GM12892 (cell line): ENCODE data around the gene ARHGAP40.

Source experiments
- POLR2A ChIP-seq: IDR thresholded peaks from 2 replicates; pipeline ENCODE4 v1.6.1; 2011; ENCODE audit warnings: low read depth, low read length, control low read depth
- POLR2AphosphoS5 ChIP-seq: IDR thresholded peaks from 2 replicates; pipeline ENCODE4 v1.6.1; 2011; ENCODE audit warnings: low read depth, low read length, control low read depth
- TAF1 ChIP-seq: IDR thresholded peaks from 2 replicates; pipeline ENCODE4 v1.6.1; 2011; ENCODE audit warnings: low read depth, mild to moderate bottlenecking, control low read depth, low read length, borderline replicate concordance

DNA sequence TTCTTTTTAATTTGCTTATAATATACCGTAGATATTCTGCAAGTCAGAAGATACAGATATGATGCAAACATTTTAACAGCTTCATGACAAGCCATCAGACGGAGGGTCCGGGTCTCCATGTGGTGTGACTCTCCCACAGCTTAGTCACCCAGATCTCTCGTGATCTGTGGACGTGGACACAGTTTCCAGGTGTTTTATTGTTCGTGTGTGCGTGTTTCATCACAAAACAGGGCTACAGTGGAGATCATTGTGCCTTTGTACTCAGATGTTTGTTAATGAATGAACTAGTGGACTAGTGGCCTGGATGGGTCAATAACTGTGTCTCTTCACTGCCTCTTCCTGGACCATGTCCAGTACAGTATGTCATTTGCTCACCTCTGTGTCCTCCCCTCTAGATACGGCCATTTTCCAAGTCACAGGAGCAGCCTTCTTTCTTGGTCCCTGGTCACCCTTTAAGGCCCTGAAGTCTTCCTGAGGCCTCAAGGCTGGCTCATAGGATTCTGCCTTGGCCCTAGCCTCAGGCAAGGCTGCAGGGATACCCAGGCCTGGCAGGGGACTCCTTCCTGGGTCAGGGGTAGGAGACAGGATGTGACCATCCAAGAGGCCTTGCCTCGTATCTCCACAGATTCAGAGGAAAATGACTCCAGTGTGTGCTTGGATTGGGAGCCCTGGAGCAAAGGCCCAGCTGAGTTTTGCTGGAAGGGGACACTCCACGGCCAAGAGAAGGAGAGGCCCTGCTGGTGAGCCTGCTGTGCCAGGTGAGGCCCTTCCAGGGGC is 16.0 kb upstream of the ARHGAP40 start:
- TF ChIP-seq POLR2A = no peak
- TF ChIP-seq TAF1 = no peak
- no peak for TF ChIP-seq POLR2AphosphoS5
